GM12891 (cell line): Measurements from ENCODE around the gene FOXL1.

Source experiments
- POLR2AphosphoS5 ChIP-seq: IDR thresholded peaks from 2 replicates; pipeline ENCODE4 v1.6.1; 2011; ENCODE audit warnings: low read depth, low read length, control low read depth
- TAF1 ChIP-seq: IDR thresholded peaks from 2 replicates; pipeline ENCODE4 v1.6.1; 2011; ENCODE audit warnings: low read depth, low read length, control low read depth

DNA sequence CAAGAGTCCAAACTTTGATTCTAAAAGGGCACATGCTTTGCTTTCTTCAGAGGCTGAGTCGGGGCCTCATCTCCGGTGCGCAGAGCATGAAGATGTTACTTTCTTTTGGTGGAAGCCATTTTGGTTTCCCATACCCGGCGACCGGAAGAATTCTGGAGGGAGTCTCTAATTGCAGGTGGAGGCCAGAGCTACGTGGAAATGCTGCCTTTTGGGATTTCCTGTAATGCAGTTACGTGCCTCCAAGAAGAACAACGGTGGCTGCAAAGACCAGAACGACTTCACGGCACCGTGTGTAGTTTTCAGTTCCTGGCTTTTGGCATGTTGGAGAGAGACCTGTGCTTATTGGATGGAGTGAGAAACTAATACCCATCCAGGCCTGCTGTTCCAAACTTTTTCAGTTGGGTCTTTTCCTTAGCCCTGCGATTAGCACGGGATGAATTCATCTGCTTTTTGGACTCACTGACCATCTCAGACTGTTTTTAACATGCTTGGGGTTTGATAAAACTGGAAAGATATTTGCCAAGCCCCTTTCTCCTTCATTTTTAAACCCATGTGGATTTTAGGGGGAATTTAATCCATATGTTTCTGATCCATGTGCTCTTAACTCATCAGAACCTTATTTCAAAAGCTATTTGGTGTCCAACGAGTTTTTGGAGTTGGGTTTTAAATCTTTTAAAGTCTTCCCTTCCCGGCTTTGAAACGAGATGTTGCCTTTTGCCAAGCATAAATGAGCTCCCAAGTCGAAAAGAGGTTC is 19.0 kb downstream of the FOXL1 start:
- TF ChIP-seq TAF1 (no peak), POLR2AphosphoS5 (no peak)
